AG09319 (cell line): ENCODE data around the gene SH2D4B.

Experiments used
- DNase-seq: peaks from one replicate; pipeline ENCODE4 v3.0.0-alpha.2; 2010; ENCODE audit warnings: low read depth; ENCODE audit errors: extremely low read depth
- TF ChIP-seq, protein P1 (sequence below): IDR thresholded peaks from 2 replicates; pipeline ENCODE4 v1.5.1; 2011; ENCODE audit warnings: low read depth, mild to moderate bottlenecking, inconsistent platforms, low read length, moderate library complexity

SH2D4B gene

DNA sequence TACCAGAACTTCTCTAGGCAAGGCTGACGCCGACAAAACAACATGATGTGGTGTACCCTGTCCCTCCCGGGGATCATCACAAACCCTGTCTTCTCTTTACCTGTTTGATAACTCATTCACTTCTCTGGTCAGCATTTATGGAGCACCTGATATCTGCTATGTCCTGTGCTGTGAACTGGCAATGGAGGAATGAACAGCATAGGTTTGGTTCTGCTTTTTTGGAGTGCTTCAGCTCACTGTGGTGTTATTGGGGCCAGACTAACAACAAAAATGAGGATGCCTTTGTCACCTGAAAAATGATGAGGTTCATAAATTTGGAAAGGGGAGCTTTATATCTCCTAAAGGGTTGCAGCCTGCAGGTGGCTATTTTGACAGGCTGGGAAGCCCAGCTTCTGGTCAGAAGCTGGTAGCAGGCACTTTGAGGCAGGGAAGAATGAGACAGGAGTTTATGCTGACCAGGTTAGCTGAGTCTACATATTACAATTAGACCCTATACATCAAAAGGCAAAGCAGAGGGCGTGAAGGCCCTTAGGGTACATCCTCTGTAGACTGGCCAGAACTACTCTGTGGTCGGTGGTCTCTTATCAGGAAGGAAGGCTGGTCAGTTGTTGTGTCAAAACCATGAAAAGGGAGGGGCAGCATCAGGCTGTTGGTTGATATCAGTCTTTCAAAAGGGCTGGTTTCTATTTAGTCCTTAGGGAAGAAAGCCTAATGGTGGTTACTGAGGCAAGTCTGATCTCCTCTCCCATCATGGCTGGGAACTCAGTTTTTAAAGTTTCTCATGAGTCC is 42.3 kb downstream of the SH2D4B start:
- no peak for DNase-seq
- TF ChIP-seq, protein P1, sequence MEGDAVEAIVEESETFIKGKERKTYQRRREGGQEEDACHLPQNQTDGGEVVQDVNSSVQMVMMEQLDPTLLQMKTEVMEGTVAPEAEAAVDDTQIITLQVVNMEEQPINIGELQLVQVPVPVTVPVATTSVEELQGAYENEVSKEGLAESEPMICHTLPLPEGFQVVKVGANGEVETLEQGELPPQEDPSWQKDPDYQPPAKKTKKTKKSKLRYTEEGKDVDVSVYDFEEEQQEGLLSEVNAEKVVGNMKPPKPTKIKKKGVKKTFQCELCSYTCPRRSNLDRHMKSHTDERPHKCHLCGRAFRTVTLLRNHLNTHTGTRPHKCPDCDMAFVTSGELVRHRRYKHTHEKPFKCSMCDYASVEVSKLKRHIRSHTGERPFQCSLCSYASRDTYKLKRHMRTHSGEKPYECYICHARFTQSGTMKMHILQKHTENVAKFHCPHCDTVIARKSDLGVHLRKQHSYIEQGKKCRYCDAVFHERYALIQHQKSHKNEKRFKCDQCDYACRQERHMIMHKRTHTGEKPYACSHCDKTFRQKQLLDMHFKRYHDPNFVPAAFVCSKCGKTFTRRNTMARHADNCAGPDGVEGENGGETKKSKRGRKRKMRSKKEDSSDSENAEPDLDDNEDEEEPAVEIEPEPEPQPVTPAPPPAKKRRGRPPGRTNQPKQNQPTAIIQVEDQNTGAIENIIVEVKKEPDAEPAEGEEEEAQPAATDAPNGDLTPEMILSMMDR = no peak

DNA sequence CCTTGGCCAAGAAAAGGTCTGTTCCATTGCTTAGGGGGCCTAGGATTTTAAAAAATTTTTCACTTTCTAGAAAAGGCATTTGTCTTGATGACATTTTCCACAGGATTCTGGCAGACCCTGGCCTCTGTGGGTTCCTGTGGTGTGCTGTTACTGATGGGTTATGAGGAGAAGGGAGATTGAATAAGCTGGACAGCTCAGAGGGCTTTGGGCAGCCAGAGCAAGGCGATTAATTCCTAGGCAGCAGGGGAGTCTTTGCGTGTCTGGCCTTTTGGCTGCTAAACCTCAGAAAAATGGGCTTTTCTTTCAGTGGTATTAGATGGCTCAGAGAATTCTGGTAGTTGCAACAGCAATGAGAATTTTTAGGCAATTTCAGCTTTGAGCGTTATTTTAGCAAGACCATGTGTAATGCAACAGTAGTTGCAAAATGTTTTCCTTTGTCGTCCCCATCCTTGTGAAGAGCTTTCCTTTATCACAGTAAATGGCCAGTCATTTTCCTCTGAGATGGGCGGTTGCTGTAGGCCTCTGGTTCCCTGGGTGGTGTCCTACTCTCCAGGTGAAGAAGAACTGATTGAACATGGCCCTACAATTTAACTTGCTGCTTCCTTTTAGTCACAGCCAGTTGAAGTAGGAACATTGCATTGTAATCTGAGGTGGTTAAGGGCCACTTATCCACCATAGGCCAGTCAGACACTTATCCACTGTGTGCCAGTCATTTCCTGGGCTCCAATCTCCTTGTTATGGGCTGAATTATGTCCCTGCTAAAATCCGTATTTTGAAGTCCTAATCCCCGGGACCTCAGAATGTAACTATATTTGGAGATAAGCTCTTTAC is 43.2 kb downstream of the SH2D4B start:
- TF ChIP-seq, protein P1 = no peak
- no peak for DNase-seq

DNA sequence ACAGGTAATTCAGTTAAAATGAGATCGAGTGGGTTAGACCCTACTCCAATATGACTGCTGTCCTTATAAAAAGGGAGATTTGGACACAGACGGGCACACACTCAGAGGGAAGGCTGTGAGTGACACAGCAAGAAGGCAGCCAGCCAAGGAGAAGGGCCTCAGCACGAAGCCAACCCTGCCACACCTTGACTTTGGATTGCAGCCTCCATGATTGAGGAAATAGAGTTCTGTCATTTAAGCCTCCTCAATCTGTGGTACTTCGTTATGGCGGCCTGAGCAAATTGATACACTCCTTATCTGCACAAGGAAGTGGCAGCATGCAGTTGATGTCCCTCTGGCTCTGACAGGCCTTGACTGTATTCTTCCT is 43.8 kb downstream of the SH2D4B start:
- no peak for DNase-seq
- TF ChIP-seq, protein P1 = no peak

DNA sequence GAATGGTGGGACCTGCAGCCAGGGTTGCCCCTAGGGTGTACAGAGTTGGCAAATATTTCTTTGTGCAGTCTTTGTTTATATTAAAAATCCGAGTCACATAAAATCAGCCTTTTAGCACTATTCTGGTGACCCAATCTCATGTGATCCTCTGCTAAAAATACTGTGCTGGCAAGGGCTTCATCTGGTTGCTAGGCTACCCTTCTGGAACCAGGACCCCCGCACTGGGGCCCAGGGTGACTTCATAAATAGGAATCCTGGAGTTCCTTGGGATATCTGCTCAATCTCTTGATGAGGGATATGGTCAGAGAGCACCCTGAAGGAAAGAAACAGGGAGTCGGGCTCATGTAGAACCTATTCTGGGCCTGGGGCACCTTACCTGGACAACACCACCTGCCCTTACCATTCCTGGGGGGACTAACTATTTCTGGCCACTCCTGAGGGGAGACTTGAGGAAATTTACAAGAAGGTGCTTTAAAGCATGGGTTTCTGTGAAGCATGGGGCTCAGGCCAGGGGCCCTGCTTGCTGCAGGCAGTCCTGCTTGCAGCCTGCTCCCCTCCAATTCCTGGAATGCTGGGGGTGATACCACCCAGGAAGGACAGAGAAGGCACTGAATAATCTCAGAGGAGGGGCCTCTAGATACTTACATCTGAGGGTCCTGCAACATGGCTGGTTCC is 44.7 kb downstream of the SH2D4B start:
- TF ChIP-seq, protein P1 = no peak
- DNase-seq = no peak

DNA sequence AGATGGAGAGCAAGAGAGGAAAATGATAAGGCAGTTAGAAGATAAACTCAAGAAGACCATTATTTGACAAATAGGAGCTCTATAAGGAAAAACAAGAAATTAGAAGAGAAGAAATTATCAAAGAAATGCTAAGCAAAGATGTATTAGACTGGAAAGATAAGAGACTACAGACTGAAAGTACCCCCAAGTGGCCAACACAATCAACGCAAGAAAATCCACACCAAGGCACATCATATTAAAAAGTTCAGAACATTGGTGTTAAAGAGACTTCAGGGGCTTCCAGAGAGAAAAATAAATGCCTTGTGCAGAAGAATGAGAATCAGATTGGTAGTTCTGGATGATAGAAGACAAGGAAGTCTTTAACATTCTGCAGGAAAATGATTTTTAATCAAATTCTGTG is 46.0 kb downstream of the SH2D4B start:
- TF ChIP-seq, protein P1 = no peak; the same call in none of the 2 replicates
- no peak for DNase-seq

DNA sequence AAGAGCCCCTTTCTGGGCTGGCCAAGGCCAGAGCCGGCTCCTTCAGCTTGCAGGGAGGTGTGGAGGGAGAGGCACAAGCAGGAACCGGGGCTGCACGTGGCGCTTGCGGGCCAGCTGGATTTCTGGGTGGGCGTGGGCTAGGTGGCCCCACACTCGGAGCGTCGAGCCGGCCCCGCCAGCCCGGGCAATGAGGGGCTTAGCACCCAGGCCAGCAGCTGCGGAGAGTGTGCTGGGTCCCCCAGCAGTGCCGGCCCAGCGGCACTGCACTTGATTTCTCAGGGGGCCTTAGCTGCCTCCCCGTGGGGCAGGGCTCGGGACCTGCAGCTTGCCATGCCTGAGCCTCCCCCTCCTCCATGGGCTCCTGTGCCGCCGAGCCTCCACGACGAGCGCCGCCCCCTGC is 48.1 kb downstream of the SH2D4B start:
- no peak for DNase-seq
- TF ChIP-seq, protein P1 = no peak
